Measurements from ENCODE around the gene POLN.

DNA sequence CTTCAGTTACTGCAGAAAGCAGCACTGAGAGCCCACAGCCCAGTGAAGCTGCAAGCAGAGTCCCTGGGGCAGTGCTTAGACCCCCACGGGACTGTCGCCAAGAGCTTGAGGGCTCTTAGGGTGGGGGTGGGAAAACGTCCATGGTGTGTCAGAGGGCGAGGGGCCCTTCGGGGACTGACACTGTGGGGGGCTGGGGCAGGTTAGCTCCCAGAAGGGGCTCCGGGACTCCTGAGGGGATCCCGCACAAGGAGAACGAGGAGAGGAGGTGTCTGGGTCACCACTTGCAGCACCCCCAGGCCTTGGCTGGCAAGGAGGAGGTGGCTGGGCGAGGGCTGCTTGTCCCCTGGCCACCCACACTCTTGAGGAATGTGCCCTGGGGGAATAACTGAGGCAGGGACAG is 162.0 kb downstream of the POLN start:
- TF ChIP-seq CTCF (IDR thresholded peaks at IDR 0.05) (no peak), POLR2A (IDR thresholded peaks at IDR 0.05) (no peak)
